ENCODE data around the gene PIK3R3. TPM values are rescaled to one million over a fixed set of nuclear protein-coding genes. Genes with fewer than 3 reads are reported as not detected.

PIK3R3 gene
- total RNA-seq, 1 experiment from 2014 or later, result 1.6 TPM

- H4K20me1 ChIP-seq (ENCODE audit: insufficient read depth), result no peaks in the 10 kb centered on the region
- H3K27ac ChIP-seq (ENCODE audit: low read depth, low read length), result no peak overlapping the region
- peaks cover 0 to 4% of the 10 kb centered on the region in 2 experiments; a peak in 2 of 4 replicates for H3K4me1 ChIP-seq (ENCODE audit: control insufficient read depth in 1 of 2, insufficient read depth in 2 of 2, low read length in 2 of 2)
- H3K9me3 ChIP-seq (ENCODE audit: control insufficient read depth in 1 of 2, insufficient read depth in 1 of 2, low read depth in 1 of 2, low read length in 2 of 2), result no peaks in the 10 kb centered on the region
- no peaks in the 10 kb centered on the region for H3K36me3 ChIP-seq (ENCODE audit: control insufficient read depth in 1 of 2, insufficient read depth in 2 of 2, low read length in 2 of 2)
- no peak overlapping the region for H3K9ac ChIP-seq (ENCODE audit: low read length)
- no peaks in the 10 kb centered on the region for H3K27me3 ChIP-seq (ENCODE audit: insufficient read depth, low read length)
- intact Hi-C loops (cut with micrococcal nuclease), result no loop called here
- DNase-seq (ENCODE audit: low read depth, low spot score) (no peak), ATAC-seq (no peak)
- no peak for TF ChIP-seq CTCF (IDR thresholded peaks at IDR 0.05 in 2 of 3, conservative IDR thresholded peaks at IDR 0.05 in 1 of 3; ENCODE audit: borderline replicate concordance in 1 of 3, insufficient read depth in 1 of 3, low read depth in 2 of 3, low read length in 2 of 3)
- TF ChIP-seq YY1 (IDR thresholded peaks at IDR 0.05; ENCODE audit: extremely low read depth, insufficient replicate concordance, low read depth, low read length), result no peak
- no peak for TF ChIP-seq RAD21 (IDR thresholded peaks at IDR 0.05; ENCODE audit: low read depth)
- TF ChIP-seq MAX (IDR thresholded peaks at IDR 0.05), result no peak
- no peak for TF ChIP-seq EZH2phosphoT487 (IDR thresholded peaks at IDR 0.05; ENCODE audit: borderline replicate concordance)
- TF ChIP-seq SIN3A (IDR thresholded peaks at IDR 0.05; ENCODE audit: low read depth), result no peak
- no peak for TF ChIP-seq EGR1 (IDR thresholded peaks at IDR 0.05; ENCODE audit: low read depth)
- TF ChIP-seq JUND (IDR thresholded peaks at IDR 0.05), result no peak
- TF ChIP-seq SP1 (IDR thresholded peaks at IDR 0.05; ENCODE audit: low read depth), result no peak
- TF ChIP-seq SRF (IDR thresholded peaks at IDR 0.05; ENCODE audit: low read depth), result no peak
- no peak for TF ChIP-seq FOSL1 (IDR thresholded peaks at IDR 0.05; ENCODE audit: low read depth)
- TF ChIP-seq EZH2 (IDR thresholded peaks at IDR 0.05), result no peak
- TF ChIP-seq CBX3 (IDR thresholded peaks at IDR 0.05; ENCODE audit: low read depth), result no peak
- no peak for TF ChIP-seq REST (IDR thresholded peaks at IDR 0.05; ENCODE audit: low read depth)
- no peak for TF ChIP-seq TCF7L2 (IDR thresholded peaks at IDR 0.05; ENCODE audit: borderline replicate concordance, extremely low read depth, insufficient read depth, insufficient read length)
- TF ChIP-seq ELF1 (IDR thresholded peaks at IDR 0.05; ENCODE audit: borderline replicate concordance, low read depth), result no peak
- no peak for TF ChIP-seq POLR2A (IDR thresholded peaks at IDR 0.05; ENCODE audit: borderline replicate concordance, extremely low read depth, insufficient read depth, insufficient read length)
- TF ChIP-seq POLR2AphosphoS5 (IDR thresholded peaks at IDR 0.05; ENCODE audit: low read depth, low read length), result no peak
- no peak for TF ChIP-seq ZFX (IDR thresholded peaks at IDR 0.05)
- BruUV-seq (replicated peaks), result no TSS peak
- no peaks in the 10 kb centered on the region for H3K79me2 ChIP-seq (ENCODE audit: insufficient read depth, low read length)
- no peak overlapping the region for H2AFZ ChIP-seq (ENCODE audit: low read depth, low read length, poor library complexity, severe bottlenecking)
- ChIA-PET CTCF (no interaction called here), POLR2A (no interaction called here), RAD21 (ENCODE audit: low non-redundant PET in 1 of 2, low total read pairs in 2 of 2, uncharacterized antibody in 2 of 2, unreplicated experiment in 2 of 2) (no interaction called here)
- no peaks in the 10 kb centered on the region for H3K9me2 ChIP-seq (ENCODE audit: insufficient read depth)
- H3K4me3 ChIP-seq (replicated peaks in 1 of 2; ENCODE audit: low read depth in 1 of 2, low read length in 2 of 2), result no peak overlapping the region
- H3K4me2 ChIP-seq (ENCODE audit: low read length), result no peak overlapping the region
Observed at GRCh38 chr1:46070164-46070814, 62.1 kb downstream of the PIK3R3 start.
